AG20443 (cell line): Measurements from ENCODE around the gene WWOX.

Experiments
- DNase-seq: peaks from one replicate; pipeline ENCODE4 v3.0.0; 2012; ENCODE audit warnings: low spot score, mixed read lengths

The WWOX gene

DNA sequence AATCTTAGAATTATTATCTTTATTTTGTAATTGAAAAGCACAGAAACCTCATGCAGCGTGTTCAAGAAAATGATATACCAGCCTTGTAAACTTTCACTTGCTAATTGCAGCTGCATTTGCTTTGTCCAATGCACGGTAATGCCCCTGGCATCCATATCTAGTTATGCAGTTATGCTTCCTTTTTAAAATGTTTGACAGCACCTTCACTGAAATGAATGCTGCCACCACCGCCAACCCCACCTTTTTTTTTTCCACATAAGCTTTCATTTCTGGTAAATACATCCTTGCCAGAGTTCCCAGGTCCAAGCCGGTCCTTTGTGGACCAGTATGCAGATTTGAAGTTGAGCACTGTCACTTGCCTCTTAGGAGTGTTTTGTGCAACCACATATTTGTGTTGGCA lies 338.8 kb downstream of the WWOX start:
- no peak for DNase-seq

- no peak for DNase-seq
Observed at GRCh38 chr16:78438632-78439031, 339.2 kb downstream of the WWOX start.

DNA sequence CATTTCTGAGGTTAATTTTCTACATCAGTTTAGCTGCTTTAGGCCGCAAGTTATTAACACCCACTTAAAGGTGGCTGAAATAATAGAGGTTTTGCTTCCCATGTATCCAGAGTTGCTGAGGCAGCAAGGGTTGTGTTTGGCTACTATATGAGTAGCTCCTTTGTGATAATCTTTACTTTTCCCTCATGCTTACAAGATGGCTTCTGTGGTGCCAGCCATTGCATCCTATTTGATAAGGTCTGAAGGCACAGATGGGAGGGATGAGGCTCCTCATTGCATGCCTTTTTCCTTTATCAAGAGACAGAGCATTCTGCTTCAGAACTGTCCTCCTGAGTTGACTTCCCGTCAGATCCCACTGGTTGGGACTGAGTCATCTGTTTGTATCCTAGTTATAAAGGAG lies 340.2 kb downstream of the WWOX start:
- no peak for DNase-seq

DNA sequence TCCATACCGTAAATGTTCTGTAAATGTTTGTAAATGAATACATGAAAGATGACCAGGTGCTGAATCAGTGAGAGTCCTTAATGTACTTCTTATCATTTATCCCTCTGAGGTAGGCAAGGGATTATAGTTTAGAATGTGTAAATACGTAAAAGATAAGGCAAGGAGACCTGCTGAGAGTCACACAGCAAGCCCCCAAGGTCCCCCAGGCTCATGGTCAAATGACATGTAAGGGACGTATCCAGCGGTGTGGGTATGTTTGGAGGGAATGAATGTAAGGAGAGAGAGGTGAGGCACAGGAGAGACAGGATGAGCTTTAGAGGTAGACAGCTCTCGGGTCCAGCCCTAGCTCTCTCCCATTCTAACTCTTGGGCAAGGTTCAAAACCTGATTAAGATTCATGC lies 341.8 kb downstream of the WWOX start:
- no peak for DNase-seq

DNA sequence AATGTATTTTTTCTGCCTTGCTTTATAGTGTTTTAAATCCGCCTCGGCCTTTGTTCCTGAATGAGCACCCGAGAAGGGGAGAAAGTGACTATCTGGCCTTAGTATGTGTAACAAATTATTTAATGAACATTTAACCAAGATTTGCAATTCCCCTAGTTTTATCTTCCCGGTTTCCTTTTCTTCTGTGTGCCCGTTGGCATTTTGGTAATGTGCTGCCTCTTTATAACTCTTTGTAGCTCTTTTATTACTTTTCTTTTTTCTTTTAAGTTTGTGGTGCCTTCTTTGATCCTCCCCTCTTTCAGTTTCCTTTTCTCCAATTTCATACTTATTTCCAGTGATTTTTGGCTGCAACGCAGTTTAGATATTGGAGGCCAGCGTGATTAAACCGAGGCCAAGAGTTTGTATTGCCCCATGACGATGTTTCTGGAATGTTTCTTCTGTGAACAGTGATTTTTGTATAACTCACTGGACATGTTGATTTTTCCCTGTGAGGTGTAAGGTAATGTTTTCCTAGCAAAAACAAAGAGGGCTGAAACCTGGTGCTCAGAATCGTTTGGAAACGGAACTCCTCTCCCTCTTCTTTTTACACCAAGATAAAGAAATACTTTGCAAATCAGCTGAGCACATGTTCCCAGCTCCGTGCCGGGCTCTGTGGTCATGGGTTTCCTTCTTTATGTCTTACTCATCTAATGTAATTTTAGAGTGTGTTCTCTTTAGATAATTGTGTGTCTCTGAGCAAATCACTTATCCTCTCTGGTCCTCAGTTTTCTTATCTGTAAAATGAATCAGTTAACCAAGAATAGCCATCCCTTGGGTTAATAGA lies 344.3 kb downstream of the WWOX start:
- no peak for DNase-seq

GRCh38 chr16:78445818-78446217 lies 346.4 kb downstream of the WWOX start:
- DNase-seq = no peak

GRCh38 chr16:78446486-78446885 lies 347.0 kb downstream of the WWOX start:
- DNase-seq = no peak

DNA sequence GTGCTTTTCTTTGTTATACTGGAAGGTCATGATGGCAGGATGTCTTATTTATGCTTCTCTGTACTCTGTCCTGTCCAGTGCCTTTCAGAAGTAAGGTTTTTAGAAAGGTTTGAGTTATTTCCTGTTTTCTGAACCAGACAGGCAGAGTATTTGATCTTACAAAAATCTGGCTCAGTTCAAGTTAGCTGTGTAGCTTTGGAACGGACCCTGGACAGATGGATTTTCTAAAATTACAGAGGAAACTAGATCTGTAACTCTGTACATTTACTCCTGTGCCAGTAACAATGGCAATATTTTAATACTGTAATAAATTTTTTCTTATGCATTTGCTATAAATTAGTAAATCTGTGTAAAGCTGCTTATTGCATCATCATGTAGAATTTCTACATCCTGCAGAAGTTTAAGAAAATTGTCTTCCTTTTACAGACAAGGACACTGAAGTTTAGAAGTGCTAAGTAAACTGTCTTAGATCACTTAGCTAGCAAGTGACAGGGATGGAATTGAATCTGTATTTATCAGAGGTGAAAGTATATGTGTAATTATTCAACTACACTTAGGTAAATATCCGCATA lies 347.6 kb downstream of the WWOX start:
- DNase-seq = no peak

GRCh38 chr16:78448658-78449271 lies 349.3 kb downstream of the WWOX start:
- no peak for DNase-seq

DNA sequence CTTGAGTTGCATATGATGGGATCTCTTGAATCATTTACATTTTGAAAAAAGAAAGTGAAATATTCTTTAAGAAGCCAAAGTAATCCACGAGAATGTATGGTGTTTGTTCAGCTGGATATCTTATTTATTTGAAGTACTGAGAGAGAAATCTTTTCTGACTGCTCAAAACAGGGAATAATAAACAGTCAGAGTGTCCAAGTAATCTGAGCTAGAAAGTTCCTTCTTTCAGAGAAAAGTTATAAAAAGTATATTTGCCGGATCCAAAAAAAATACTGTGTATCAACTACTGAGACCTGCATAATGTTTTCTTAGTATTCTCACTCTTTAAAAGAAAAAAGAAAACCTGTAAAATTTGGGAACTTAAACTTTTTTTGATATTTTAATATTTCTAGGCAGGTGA lies 350.8 kb downstream of the WWOX start:
- DNase-seq = no peak

- no peak for DNase-seq
Observed at GRCh38 chr16:78452025-78452555, 352.6 kb downstream of the WWOX start.

DNA sequence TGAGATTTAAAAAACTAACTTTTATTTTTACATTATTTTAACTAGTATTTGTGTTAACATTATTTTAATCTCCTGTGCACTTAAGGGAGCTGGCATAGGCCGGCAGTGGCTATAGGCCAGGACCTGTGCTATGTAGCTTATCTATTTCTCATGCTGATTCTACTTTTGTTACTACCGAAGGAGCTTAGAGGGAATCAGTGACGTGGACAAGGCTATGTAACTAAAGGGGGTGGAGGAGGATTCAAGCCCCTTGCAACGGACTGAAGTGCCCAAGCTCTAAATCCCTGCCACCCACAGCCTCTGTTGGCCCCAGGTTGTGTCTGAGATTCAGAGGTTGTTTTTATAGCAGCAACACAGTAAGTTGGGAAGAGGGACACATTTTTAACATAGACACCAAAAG lies 356.4 kb downstream of the WWOX start:
- no peak for DNase-seq

GRCh38 chr16:78458588-78458987 lies 359.1 kb downstream of the WWOX start:
- no peak for DNase-seq

DNA sequence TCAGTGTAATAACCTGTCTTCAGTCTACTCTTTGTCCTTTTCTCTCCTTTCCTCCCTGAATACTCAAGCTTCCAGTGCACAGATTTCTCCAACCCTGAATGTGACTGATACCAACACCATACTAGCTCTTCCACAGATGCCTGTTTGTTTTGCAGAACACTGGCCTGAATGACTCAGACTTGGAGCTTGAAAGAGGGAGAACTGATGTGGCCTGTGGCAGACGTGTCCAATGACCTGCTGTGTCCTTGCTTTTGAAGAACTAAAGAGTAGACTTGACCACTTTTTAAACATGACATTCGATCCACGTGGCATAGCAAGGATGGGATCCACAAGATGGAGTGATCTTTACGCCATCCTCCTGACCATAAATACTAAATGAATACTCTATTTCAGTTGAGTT lies 361.0 kb downstream of the WWOX start:
- no peak for DNase-seq

DNA sequence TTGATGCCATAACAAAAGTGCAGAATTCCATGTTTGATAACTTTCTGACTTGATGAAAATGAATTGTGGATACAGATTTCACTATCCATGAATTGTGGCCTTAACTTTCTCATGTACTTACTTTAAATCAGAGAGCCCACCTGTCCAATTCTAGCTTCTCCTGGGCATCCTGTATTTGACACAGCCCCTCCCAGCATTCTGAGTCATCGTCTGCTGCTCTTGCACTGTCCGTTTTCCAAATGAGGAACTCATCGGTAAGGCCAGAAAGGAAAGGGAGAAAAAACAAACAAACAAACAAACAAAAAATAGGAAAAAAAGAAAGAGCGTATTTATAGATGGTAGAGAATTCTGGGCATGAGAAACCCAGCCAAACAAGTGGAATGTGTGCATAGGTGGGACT lies 361.6 kb downstream of the WWOX start:
- DNase-seq = no peak

DNA sequence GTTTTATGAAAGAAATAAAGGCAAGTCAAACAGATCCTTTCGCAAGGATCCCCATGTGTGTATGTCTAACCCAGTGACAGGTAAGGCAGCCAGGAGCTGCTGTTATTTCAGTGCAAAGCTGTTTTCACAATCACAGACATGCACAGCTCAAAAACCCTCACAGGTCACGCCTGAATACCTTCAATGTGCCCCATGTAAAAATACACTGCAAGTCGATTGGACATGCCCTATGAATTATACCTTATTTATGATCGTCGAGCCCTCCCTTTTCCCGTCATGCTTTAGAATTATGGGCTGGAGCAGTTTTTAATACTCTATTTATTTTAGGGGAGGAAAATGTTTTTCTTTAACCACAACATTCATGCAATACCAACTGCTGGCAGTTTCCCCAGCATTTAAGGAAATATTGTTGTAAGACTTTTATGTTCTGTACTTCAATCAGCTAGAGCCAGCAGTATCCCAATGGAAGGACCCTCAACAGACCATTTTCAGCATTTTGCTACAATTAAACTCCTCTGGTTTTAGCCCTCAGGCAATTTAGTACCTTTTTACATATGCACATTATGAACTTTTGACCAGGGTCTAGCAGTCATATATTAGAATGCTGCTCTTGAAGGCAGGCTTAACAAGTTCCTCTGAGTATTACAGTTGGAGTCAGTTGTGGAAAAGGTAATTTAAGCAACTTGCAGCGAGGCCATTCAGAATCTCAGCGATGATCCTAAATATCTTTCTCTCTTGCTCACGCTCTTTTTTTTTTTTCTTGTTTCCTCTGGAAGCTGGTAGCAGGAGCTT lies 362.2 kb downstream of the WWOX start:
- DNase-seq = no peak

- DNase-seq = no peak
Observed at GRCh38 chr16:78462288-78463208, 363.1 kb downstream of the WWOX start.

DNA sequence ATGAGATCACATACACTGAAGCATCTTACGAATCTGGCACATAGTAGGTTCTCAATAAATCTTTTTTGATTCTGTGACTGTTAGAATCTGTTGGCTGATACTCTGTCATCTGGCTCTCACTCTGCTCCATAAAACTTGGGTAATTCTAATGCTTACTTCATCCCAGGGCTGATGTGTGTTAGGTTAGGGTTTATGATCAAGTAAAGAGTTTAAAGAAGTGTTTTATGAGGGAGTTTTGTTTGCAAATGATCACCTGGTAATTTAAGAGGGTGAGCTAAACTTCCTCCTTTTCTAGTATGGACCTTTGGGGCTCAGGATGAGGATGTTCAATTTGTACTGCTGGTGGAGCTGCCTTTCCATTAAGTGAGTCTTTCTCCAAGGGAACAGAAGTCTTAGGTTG lies 364.1 kb downstream of the WWOX start:
- DNase-seq = no peak

- DNase-seq = no peak
Observed at GRCh38 chr16:78464833-78465232, 365.4 kb downstream of the WWOX start.

DNA sequence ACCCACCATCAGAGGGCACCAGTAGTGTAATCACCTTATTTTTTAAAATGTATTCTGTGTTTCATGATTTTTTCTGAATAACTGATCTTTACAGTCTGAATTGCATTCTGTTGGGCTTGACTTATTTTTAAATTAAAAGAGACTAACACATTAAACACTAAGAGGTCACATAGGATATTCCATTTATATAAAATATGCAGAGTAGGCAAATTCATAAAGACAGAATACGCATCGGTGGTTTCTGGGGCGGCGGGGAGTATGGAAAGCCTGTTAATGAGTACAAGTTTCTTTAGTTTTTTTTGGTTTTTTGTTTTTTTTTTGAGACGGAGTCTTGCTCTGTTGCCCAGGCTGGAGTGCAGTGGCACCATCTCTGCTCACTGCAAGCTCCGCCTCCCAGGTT lies 366.3 kb downstream of the WWOX start:
- no peak for DNase-seq

DNA sequence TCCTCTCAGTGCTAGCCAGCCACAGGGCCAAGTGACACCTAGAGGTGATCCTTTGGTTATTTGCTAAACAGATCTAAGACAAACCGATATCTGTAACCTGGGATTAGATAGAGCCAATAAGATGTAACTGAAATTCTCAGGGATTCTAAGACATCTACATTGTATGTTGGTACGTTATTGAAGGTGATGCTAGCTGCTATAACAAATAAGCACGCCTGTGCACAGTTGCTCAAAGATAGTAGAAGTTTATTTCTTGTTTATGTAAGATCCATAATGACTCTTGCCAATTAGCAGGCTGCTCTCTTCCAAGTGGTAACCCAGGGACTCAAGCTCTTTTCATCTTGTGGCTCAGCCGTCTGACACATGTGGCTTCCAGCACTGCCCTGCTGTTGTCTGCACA lies 370.3 kb downstream of the WWOX start:
- DNase-seq = no peak
